ENCODE data around the gene CEMIP.

- TF ChIP-seq HDGF (IDR thresholded peaks at IDR 0.05; ENCODE audit: borderline replicate concordance) (no peak), BHLHE40 (IDR thresholded peaks at IDR 0.05; ENCODE audit: borderline replicate concordance) (no peak), SUZ12 (IDR thresholded peaks at IDR 0.05) (no peak), FOXK2 (IDR thresholded peaks at IDR 0.05) (no peak), FOXA1 (IDR thresholded peaks at IDR 0.05) (no peak), TARDBP (IDR thresholded peaks at IDR 0.05) (no peak), NFRKB (IDR thresholded peaks at IDR 0.05) (no peak), FOXM1 (IDR thresholded peaks at IDR 0.05; ENCODE audit: borderline replicate concordance) (no peak), ELF4 (IDR thresholded peaks at IDR 0.05) (no peak)
- TF ChIP-seq, protein P1, sequence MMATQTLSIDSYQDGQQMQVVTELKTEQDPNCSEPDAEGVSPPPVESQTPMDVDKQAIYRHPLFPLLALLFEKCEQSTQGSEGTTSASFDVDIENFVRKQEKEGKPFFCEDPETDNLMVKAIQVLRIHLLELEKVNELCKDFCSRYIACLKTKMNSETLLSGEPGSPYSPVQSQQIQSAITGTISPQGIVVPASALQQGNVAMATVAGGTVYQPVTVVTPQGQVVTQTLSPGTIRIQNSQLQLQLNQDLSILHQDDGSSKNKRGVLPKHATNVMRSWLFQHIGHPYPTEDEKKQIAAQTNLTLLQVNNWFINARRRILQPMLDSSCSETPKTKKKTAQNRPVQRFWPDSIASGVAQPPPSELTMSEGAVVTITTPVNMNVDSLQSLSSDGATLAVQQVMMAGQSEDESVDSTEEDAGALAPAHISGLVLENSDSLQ (IDR thresholded peaks at IDR 0.05) = no peak
Observed at GRCh38 chr15:80779658-80780415, 667 bp downstream of the CEMIP start.
